Activated CD8-positive, alpha-beta T cell treated with anti-CD3 and anti-CD28 coated beads for 36 hours (primary cell): ENCODE results near the gene SDS. TPM values are rescaled to one million over a fixed set of nuclear protein-coding genes. Genes with fewer than 3 reads are reported as not detected.

Experiments
- ATAC-seq: fragments of 200-7000 bp; cut with Tn5 transposase; one replicate; pipeline ENCODE4 v1.10.0; 2021; ENCODE audit warnings: mild to moderate bottlenecking, moderate library complexity
- CTCF ChIA-PET: fragments of 350-600 bp; sonication (Branson Sonifier 250); formaldehyde crosslinking; loops from one replicate; lab custom pipeline; 2021; ENCODE audit warnings: antibody characterized with exemption; lab: Charles Lee
- POLR2A ChIA-PET: fragments of 350-600 bp; sonication (Branson Sonifier 250); formaldehyde crosslinking; loops from one replicate; lab custom pipeline; 2021; ENCODE audit warnings: antibody characterized with exemption; lab: Charles Lee
- DNase-seq: peaks from one replicate; pipeline ENCODE4 v3.0.0-alpha.2; 2020
- H3K27ac Mint-ChIP-seq: one replicate; pipeline ENCODE4 v1.8.0; 2021; ENCODE audit warnings: mild to moderate bottlenecking, mixed read lengths
- H3K27me3 Mint-ChIP-seq: one replicate; pipeline ENCODE4 v1.8.0; 2021; ENCODE audit warnings: mixed read lengths
- H3K36me3 Mint-ChIP-seq: one replicate; pipeline ENCODE4 v1.8.0; 2021; ENCODE audit warnings: low read depth, mixed read lengths
- H3K4me1 Mint-ChIP-seq: one replicate; pipeline ENCODE4 v1.8.0; 2021; ENCODE audit warnings: low read depth, mixed read lengths
- H3K4me3 Mint-ChIP-seq: one replicate; pipeline ENCODE4 v1.8.0; 2021; ENCODE audit warnings: mild to moderate bottlenecking, moderate library complexity, mixed read lengths
- H3K9me3 Mint-ChIP-seq: one replicate; pipeline ENCODE4 v1.8.0; 2021; ENCODE audit warnings: mixed read lengths
- intact Hi-C: fragments of 100-400 bp; cut with micrococcal nuclease; formaldehyde crosslinking; loops from one replicate; pipeline ENCODE4 v1.10.0; 2022
- total RNA-seq, 2 experiments: library from RNA; stranded (reverse); gene quantifications; one replicate each; pipeline ENCODE4 v1.2.3, GENCODE V29; 2021
- TF ChIP-seq, protein P1 (sequence below): fragments of 200-600 bp; IDR thresholded peaks from one replicate; pipeline ENCODE4 v1.8.0; 2022; ENCODE audit warnings: antibody characterized with exemption, mild to moderate bottlenecking

Gene SDS
- total RNA-seq, 2 experiments from 2014 or later: not detected

- Mint-ChIP-seq H3K9me3 (no peaks in the 10 kb centered on the region), H3K36me3 (peaks cover 9% of the 10 kb centered on the region), H3K4me1 (no peaks in the 10 kb centered on the region), H3K27me3 (no peaks in the 10 kb centered on the region), H3K27ac (no peak overlapping the region), H3K4me3 (no peak overlapping the region)
- intact Hi-C loops: no loop called here
- DNase-seq (no peak), ATAC-seq (no peak)
- CTCF ChIA-PET: interaction anchor here (0.9 kb wide), 1 partner anchor 13 kb away, joined by 3 read pairs; no protein-coding TSS in a partner anchor
- TF ChIP-seq, protein P1, sequence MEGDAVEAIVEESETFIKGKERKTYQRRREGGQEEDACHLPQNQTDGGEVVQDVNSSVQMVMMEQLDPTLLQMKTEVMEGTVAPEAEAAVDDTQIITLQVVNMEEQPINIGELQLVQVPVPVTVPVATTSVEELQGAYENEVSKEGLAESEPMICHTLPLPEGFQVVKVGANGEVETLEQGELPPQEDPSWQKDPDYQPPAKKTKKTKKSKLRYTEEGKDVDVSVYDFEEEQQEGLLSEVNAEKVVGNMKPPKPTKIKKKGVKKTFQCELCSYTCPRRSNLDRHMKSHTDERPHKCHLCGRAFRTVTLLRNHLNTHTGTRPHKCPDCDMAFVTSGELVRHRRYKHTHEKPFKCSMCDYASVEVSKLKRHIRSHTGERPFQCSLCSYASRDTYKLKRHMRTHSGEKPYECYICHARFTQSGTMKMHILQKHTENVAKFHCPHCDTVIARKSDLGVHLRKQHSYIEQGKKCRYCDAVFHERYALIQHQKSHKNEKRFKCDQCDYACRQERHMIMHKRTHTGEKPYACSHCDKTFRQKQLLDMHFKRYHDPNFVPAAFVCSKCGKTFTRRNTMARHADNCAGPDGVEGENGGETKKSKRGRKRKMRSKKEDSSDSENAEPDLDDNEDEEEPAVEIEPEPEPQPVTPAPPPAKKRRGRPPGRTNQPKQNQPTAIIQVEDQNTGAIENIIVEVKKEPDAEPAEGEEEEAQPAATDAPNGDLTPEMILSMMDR: no peak
- POLR2A ChIA-PET: no interaction called here
These were observed 18.3 kb downstream of the SDS start for GRCh38 chr12:113385282-113385882.

DNA sequence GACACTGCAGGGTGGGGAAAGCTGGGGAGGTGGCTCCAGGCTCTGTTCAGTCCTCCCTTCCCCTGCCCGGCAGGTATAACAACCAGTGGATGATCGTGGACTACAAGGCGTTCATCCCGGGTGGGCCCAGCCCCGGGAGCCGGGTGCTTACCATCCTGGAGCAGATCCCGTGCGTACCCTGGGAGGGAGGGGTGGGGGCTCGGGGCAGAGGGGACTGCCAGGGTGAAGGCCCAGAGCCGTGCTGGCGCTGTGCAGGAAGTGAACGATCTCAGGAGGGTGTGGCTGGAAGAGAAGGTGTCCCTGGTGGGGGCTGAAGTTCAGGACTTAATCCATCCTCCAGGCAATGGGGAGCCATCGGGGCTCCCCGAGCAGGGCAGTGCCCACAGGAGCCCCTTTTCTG lies 18.9 kb downstream of the SDS start:
- ChIA-PET CTCF (interaction anchor here (0.9 kb wide), 1 partner anchor 13 kb away, joined by 3 read pairs; no protein-coding TSS in a partner anchor), POLR2A (no interaction called here)
- no peak overlapping the region for H3K4me3 Mint-ChIP-seq
- no peak overlapping the region for H3K27ac Mint-ChIP-seq
- H3K9me3 Mint-ChIP-seq: no peaks in the 10 kb centered on the region
- no peak for DNase-seq
- no peak for ATAC-seq
- H3K36me3 Mint-ChIP-seq: peaks cover 9% of the 10 kb centered on the region
- TF ChIP-seq, protein P1: no peak
- H3K27me3 Mint-ChIP-seq: no peaks in the 10 kb centered on the region
- no peaks in the 10 kb centered on the region for H3K4me1 Mint-ChIP-seq
- intact Hi-C loops: no loop called here

DNA sequence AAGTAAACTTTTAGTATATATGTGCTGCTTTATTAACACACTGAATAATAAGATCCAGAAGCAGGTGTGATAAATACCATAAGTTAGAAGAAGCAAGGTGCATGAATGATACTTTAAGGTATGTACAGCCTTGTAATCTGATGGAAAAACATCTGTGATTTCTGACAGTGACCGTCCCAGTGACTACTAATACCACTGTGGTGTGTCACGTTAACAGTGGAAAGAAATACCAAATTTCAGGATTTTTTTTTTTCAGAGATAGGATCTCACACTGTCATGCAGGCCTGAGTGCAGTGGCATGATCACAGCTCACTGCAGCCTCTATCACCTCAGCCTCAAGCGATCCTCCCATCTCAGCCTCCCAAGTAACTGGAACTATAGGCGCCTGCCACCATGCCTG lies 21.5 kb downstream of the SDS start:
- ChIA-PET POLR2A (interaction anchor here (0.8 kb wide), 1 partner anchor 17 kb away, joined by 3 read pairs; no protein-coding TSS in a partner anchor), CTCF (no interaction called here)
- H3K27ac Mint-ChIP-seq: no peak overlapping the region
- no peak overlapping the region for H3K4me3 Mint-ChIP-seq
- no peak for ATAC-seq
- no peaks in the 10 kb centered on the region for H3K9me3 Mint-ChIP-seq
- DNase-seq: no peak
- intact Hi-C loops: no loop called here
- peaks cover 9% of the 10 kb centered on the region for H3K36me3 Mint-ChIP-seq
- TF ChIP-seq, protein P1: no peak
- no peaks in the 10 kb centered on the region for H3K27me3 Mint-ChIP-seq
- no peaks in the 10 kb centered on the region for H3K4me1 Mint-ChIP-seq

DNA sequence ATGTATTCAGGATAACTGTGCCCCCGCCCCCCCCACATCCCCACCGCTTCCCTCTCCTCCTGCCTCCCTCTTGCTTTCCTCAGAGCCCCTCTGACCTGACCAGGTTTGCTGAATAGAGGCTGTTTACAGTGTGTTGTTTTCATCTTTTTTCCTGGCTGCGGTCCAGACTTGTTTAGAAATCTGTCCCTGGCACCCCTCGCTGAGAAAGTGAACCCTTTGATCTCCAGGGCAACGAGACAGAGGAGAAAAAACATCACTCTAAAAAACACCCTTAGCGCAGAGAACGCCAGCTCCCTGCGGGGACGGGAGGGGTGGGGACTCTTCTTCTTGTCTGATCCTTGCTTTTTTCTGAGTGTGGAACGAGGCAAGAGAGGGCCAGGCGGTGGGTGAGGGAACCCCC lies 22.5 kb downstream of the SDS start:
- Mint-ChIP-seq H3K27ac (no peak overlapping the region), H3K4me3 (no peak overlapping the region), H3K36me3 (peaks cover 9% of the 10 kb centered on the region), H3K9me3 (no peaks in the 10 kb centered on the region), H3K27me3 (no peaks in the 10 kb centered on the region), H3K4me1 (no peaks in the 10 kb centered on the region)
- ChIA-PET POLR2A (no interaction called here), CTCF (no interaction called here)
- intact Hi-C loops: no loop called here
- TF ChIP-seq, protein P1: no peak
- DNase-seq: no peak
- ATAC-seq: no peak

DNA sequence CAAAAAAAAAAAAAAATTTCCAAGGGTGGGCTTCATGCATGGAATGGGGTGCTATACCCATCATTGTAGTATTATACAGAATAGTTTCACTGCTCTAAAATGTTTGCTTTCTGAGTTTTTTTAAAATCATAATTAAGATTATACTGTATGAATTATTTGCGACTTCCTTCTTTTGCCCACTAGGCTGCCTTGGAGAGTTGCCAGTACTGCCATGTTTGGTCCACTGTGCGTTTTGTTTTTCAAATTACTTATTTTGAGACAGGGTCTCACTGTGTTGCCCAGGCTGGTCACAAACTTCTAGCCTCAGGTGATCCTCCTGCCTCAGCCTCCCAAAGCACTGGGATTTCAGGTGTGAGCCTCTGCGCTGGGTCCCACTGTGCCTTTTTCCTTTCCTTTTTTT lies 25.4 kb downstream of the SDS start:
- Mint-ChIP-seq H3K36me3 (peaks cover 11% of the 10 kb centered on the region), H3K4me1 (no peaks in the 10 kb centered on the region), H3K27ac (no peak overlapping the region), H3K27me3 (no peaks in the 10 kb centered on the region), H3K4me3 (no peak overlapping the region), H3K9me3 (no peaks in the 10 kb centered on the region)
- POLR2A ChIA-PET: no interaction called here
- TF ChIP-seq, protein P1: no peak
- CTCF ChIA-PET: no interaction called here
- ATAC-seq (no peak), DNase-seq (no peak)
- intact Hi-C loops: no loop called here
